Tibial artery (tissue), 4 donors: ENCODE results near the gene FAM98C.

Source experiments
- DNase-seq, 2 donors: peaks; one replicate each; pipeline ENCODE4 v3.0.0-alpha.2; 2019
- H3K27ac ChIP-seq, 2 donors: fragments of 200-600 bp; sonication (generic) in 1 of 2; 1 replicate in 1 of 2; 2 replicates in 1 of 2; pipeline ENCODE4 v1.5.1; 2018 to 2019; ENCODE audit warnings: mild to moderate bottlenecking in 1 of 2
- H3K27me3 ChIP-seq, 2 donors: fragments of 200-600 bp; sonication (generic) in 1 of 2; one replicate each; pipeline versions ENCODE4 v1.5.1 to v1.6.0; 2016 to 2019
- H3K36me3 ChIP-seq, 3 donors: fragments of 200-600 bp; sonication (generic) in 2 of 3; one replicate each; pipeline ENCODE4 v1.5.1; 2016 to 2019; ENCODE audit warnings: mild to moderate bottlenecking in 2 of 3
- H3K4me1 ChIP-seq, 4 donors: fragments of 200-600 bp; sonication (generic) in 2 of 4; 1 replicate in 3 of 4; 2 replicates in 1 of 4; pipeline ENCODE4 v1.5.1; 2016 to 2019
- H3K4me3 ChIP-seq, 2 donors: fragments of 200-600 bp; sonication (generic) in 1 of 2; 1 replicate in 1 of 2; 2 replicates in 1 of 2; pipeline ENCODE4 v1.5.1; 2018 to 2019; ENCODE audit warnings: mild to moderate bottlenecking in 2 of 2
- H3K9me3 ChIP-seq, 3 donors: fragments of 200-600 bp; sonication (generic) in 1 of 3; one replicate each; pipeline ENCODE4 v1.5.1; 2016 to 2019
- intact Hi-C: fragments of 100-400 bp; cut with DNase I; formaldehyde crosslinking; loops from one replicate; pipeline ENCODE4 v1.15.0; 2023; ENCODE audit warnings: low total_unique reads
- TF ChIP-seq, protein P1 (sequence below), 2 experiments: fragments of 200-600 bp in 1 of 2; fragments of 450-650 bp in 1 of 2; IDR thresholded peaks; one replicate each; pipeline ENCODE4 v1.5.1; 2017 to 2019; ENCODE audit warnings: antibody characterized with exemption in 2 of 2, mild to moderate bottlenecking in 1 of 2, moderate library complexity in 1 of 2

FAM98C gene

DNA sequence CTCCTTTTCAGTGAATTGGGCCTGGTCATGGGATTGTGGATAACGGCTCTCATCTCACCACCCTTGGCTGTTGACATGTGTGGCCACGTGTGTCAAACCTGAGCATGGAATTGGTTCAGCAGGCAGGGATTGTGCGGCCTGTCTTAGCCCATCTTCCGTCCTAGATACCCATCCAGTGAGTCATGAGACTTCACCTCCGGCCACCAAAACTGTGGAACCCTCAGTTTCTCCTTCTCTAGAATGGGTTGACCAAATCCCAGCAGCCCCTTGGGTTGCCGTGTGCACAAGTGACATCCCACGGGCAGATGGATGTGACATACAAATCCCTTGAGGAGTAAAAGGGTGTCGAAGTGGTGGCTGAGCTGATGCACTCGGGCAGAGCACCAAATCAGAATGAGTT, 21.8 kb upstream of the FAM98C start:
- Histone ChIP-seq H3K4me1 (peaks cover 0 to 16% (median 10%) of the 10 kb centered on the region in 4 donors), H3K27me3 (no peaks in the 10 kb centered on the region), H3K36me3 (peaks cover 68 to 97% (median 68%) of the 10 kb centered on the region in 3 donors), H3K27ac (no peak overlapping the region), H3K4me3 (no peak overlapping the region), H3K9me3 (no peaks in the 10 kb centered on the region)
- TF ChIP-seq, protein P1, sequence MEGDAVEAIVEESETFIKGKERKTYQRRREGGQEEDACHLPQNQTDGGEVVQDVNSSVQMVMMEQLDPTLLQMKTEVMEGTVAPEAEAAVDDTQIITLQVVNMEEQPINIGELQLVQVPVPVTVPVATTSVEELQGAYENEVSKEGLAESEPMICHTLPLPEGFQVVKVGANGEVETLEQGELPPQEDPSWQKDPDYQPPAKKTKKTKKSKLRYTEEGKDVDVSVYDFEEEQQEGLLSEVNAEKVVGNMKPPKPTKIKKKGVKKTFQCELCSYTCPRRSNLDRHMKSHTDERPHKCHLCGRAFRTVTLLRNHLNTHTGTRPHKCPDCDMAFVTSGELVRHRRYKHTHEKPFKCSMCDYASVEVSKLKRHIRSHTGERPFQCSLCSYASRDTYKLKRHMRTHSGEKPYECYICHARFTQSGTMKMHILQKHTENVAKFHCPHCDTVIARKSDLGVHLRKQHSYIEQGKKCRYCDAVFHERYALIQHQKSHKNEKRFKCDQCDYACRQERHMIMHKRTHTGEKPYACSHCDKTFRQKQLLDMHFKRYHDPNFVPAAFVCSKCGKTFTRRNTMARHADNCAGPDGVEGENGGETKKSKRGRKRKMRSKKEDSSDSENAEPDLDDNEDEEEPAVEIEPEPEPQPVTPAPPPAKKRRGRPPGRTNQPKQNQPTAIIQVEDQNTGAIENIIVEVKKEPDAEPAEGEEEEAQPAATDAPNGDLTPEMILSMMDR (IDR thresholded peaks at IDR 0.05): no peak
- DNase-seq: no peak
- intact Hi-C loops: no loop called here

DNA sequence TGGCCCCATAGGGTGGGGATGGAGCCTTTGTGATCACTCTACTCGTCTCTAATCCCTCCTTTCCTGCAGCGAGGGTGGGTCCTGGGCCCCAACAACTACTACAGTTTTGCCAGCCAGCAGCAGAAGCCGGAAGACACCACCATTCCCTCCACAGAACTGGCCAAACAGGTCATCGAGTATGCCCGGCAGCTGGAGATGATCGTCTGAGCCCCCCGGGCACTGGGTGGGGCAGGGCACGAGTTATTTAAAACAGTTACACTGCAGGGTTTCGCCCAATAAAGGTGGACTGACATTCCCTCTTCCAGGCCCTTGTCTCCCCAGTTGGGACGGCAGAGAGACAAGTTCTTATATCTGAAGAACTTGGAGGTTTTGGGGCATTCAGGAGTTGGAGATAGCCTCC, 19.7 kb upstream of the FAM98C start:
- Histone ChIP-seq H3K36me3 (peaks cover 50 to 81% (median 63%) of the 10 kb centered on the region in 3 donors), H3K4me3 (no peak overlapping the region), H3K27me3 (no peaks in the 10 kb centered on the region), H3K27ac (no peak overlapping the region), H3K9me3 (no peaks in the 10 kb centered on the region), H3K4me1 (peaks cover 0 to 25% (median 17%) of the 10 kb centered on the region in 4 donors)
- intact Hi-C loops: no loop called here
- no peak for DNase-seq
- TF ChIP-seq, protein P1 (IDR thresholded peaks at IDR 0.05): no peak

DNA sequence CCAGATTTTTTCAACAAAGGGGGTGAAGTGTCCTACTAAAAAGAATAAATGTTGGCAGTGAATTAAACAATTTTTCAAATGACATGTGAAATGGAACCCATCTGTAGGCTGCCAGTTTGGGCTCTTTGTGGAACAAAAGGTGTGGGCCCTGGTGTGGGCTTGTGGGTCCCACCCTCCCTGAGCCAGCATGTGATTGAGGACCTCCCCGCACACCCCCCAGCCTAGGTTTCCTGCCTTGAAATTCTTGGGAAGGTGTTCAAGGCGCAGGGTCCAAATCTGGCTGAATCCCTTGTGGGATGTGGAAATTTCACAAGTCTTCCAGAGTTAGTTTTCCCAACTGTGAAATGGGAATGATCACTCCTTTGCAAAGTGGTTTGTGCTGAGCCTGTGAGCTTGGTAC, 19.1 kb upstream of the FAM98C start:
- H3K27ac ChIP-seq: no peak overlapping the region
- TF ChIP-seq, protein P1 (IDR thresholded peaks at IDR 0.05): no peak
- no peak overlapping the region for H3K4me3 ChIP-seq
- H3K9me3 ChIP-seq: no peaks in the 10 kb centered on the region
- intact Hi-C loops: no loop called here
- H3K4me1 ChIP-seq: peaks cover 0 to 31% (median 23%) of the 10 kb centered on the region in 4 donors
- no peak for DNase-seq
- H3K36me3 ChIP-seq: peaks cover 50 to 75% (median 57%) of the 10 kb centered on the region in 3 donors
- H3K27me3 ChIP-seq: no peaks in the 10 kb centered on the region

DNA sequence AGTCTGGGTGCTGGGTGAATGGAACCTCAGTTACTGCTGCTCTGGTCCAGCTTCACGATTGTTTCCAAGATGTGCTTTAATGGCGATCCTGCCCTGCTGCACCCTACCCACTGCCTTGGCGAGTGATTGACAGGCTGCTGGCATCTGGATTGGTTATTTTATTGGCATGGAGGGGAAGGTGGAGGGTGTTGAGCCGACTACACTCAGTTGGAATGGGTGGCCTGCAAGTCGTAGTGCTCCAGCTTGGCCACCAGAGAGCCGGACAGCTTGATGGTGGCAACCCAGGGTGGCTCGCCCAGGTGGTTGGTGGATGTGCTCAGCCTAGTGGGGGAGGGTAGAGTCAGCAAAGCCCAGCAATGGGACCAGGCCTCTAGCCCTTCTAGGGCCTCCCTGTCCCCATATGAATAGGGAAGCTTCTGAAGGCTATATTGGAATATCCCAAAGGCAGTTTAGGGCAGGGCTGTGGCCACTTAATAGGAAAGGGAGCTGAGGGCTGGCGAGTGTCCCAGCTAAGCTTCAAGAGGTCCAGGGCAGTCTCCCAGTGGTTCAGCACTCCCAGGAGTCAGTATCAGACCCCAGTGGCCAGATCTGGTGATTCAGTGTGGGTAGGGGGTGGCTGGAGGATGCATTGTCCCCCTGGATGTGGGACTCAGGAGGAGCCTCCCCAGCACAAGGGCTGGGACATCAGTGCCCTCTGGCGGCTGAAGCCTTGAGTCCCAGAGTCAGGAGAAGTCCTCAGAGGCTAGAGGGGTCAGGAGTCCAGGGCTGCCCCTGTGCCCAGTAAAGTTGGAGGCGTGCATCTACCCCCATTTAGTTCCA, 18.5 kb upstream of the FAM98C start:
- Histone ChIP-seq H3K27ac (no peak overlapping the region), H3K4me3 (no peak overlapping the region), H3K4me1 (peaks cover 5 to 37% (median 29%) of the 10 kb centered on the region in 4 donors), H3K27me3 (no peaks in the 10 kb centered on the region), H3K36me3 (peaks cover 43 to 69% (median 50%) of the 10 kb centered on the region in 3 donors), H3K9me3 (no peaks in the 10 kb centered on the region)
- no peak for DNase-seq
- intact Hi-C loops: loop anchor here (5.0 kb wide), 1 partner anchor 137 kb away; no protein-coding TSS in a partner anchor
- TF ChIP-seq, protein P1 (IDR thresholded peaks at IDR 0.05): no peak

DNA sequence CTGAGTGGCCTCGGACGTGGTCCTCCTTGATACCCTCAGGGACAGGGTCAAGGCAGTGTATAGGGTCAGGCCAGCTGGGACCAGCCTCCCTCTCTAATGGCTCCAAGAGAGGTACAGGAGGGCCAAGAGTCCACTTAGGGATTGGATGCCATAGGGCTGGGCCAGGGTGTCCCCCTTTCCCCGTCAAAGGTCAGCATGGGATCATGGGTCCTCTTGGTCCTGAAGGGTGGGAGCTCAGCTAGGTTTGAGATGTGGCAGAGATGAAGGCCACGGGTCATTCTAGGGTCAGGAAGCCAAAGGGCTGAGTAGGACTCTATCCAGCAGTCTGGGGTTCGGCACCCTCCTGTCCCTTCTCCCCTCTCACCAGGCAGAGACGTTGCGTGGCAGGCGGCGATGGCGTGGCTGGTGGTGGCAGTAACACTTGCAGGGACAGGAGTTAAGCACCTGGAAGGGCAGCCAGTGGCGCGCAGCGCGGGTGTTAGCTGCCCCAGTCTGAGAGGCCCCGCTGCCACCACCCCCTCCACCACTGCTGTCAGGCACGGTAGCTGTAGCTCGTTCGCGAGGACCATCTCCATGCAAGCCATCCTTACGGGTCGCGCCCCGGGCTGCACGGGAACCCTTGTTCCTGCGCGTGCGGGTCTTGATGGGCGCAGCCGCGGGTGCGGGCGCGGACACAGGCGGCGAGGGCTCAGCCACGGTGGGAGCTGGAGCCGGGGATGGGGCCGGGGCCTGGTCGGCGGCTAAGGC, 17.7 kb upstream of the FAM98C start:
- no peak overlapping the region for H3K27ac ChIP-seq
- H3K27me3 ChIP-seq: no peaks in the 10 kb centered on the region
- no peak for DNase-seq
- peaks cover 5 to 45% (median 33%) of the 10 kb centered on the region in 4 donors for H3K4me1 ChIP-seq
- TF ChIP-seq, protein P1 (IDR thresholded peaks at IDR 0.05): no peak
- intact Hi-C loops: loop anchor here (5.0 kb wide), 1 partner anchor 138 kb away; no protein-coding TSS in a partner anchor
- peaks cover 38 to 61% (median 42%) of the 10 kb centered on the region in 3 donors for H3K36me3 ChIP-seq
- no peak overlapping the region for H3K4me3 ChIP-seq
- H3K9me3 ChIP-seq: no peaks in the 10 kb centered on the region
